HG03045 (cell line): ENCODE data around the gene FPR3.
"Not testable (repeated sequence)": the region's sequence is repeated elsewhere in the genome, so short reads cannot be mapped to it uniquely, and the experiment has no call there.

Experiments
- ATAC-seq: cut with Tn5 transposase; IDR thresholded peaks from one replicate; pipeline ENCODE4 v1.9.1; 2021; ENCODE audit warnings: mild to moderate bottlenecking, moderate library complexity; ENCODE audit not compliant: unreplicated experiment

FPR3 gene, protein sequence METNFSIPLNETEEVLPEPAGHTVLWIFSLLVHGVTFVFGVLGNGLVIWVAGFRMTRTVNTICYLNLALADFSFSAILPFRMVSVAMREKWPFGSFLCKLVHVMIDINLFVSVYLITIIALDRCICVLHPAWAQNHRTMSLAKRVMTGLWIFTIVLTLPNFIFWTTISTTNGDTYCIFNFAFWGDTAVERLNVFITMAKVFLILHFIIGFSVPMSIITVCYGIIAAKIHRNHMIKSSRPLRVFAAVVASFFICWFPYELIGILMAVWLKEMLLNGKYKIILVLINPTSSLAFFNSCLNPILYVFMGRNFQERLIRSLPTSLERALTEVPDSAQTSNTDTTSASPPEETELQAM

DNA sequence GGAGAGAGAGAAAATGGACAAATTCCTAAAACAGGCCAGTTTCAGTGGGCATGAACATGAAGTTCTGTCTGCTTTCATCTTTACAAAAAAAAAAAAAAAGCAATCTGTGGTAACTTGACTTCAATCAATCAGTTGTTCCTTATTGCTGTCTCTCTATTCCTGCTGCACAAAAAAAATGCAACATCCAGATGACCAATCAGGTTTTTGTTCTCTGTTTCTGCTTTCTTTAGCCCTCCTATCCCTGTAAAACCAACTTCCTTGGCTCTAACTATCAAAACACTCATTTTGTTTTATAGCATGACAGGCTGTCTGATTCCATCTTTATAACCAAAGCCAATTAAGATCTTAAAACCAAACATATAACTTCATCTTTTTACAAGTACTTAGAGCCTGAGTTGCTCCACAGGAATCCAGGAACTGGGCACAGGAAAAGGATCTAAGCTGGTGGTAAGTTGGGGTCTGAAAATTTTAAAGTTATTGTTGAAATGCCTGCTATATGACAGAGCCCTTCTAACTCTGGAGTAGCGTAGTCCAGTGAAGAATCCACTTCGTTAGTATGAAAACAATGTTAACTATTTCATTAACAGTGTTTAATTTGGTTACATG, at the start of gene FPR3:
TSS of gene FPR3 (plus strand) at position 273 of the 606 bp plus-strand sequence. CDS start 28,592 bp downstream, outside the sequence.
- no peak for ATAC-seq

DNA sequence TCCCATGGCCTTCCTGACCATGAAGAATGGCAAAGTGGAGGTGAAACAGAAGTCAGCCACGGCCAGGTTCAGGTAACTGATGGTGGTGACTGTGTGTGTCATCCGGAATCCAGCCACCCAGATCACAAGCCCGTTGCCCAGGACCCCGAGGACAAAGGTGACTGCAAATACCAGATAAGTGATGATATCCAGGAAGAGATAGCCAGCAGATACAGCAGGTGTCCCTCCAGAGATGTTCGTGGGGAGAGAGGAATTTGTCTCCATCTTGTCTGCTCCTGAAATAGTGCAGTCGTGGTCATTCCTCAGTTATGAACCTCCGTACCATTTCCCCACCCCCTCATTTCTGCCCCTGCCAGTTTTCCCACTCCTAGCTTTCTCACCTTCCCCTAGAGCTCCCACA, 48.2 kb upstream of the FPR3 start:
- no peak for ATAC-seq

DNA sequence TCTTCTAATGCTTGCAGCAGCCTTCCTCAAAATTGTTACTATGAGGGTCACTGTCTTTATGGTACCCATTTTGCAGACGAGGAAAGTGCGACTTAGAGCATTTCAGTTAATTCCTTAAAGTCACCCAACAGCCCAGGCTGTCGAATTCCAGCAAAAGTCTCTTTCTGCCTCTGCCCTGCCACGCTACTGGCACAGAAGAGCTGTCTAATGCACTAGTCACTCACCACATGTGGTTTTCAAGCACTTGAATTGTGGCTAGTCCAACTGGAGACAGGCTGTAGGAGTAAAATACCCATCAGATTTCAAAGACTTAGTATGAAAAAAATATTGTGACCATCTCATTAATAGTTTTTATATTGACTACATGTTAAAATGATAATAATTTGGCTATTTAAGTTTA, 45.0 kb upstream of the FPR3 start:
- ATAC-seq: no peak

DNA sequence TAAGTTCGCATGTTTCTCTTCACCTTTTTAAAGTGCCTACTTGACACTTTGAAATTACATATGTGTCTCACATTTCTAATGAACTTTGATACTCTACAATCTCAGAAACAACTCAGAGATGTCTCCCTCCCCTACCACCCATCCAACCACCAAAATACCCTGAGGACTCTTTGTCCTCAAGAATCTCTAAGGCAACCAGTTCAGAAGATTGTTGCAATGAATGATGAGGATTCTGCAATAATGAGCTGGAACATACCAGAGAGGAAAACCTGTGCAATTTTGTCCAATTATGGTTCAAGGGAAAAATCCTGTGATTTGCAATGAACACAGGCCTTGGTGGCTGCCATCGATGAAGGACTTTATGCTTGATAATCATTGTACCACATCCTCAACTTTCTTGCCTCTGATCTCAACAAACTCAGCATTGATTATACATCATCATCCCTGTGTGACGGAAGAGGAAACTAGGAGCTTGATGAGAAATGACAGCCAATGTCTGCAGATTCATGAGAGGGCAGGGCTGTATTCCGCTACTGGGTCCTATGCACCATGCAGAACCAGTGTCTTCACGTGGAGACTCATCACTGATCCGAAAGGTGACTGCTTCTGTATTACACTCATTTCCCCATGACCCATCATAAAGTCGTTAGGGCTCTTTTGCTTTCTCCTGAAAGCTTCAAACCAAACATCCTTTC, 44.4 kb upstream of the FPR3 start:
- ATAC-seq: no peak

DNA sequence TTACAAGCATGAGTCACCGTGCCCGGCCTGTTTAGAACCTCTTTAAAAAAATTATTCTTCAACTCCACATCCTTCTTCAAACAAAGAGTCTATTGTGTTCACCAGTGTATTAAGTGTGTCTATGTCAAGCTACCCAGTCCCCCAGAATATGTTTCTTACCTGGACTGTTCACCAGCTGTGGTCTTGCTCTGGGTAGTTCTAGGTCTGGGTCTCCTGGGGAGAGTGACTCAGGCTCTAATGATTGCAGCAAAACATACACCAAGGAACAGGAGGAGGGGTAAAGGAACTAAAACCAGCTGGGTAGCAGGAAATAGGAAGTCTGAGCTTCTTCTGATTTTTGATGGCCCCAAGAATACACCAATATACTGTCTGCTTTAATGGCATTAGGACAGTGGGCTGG, 43.3 kb upstream of the FPR3 start, which contains the start of gene FPR1:
TSS of gene FPR1 (minus strand) at position 224 of the 400 bp plus-strand sequence. CDS start 4,884 bp downstream, outside the sequence.
- no peak for ATAC-seq

DNA sequence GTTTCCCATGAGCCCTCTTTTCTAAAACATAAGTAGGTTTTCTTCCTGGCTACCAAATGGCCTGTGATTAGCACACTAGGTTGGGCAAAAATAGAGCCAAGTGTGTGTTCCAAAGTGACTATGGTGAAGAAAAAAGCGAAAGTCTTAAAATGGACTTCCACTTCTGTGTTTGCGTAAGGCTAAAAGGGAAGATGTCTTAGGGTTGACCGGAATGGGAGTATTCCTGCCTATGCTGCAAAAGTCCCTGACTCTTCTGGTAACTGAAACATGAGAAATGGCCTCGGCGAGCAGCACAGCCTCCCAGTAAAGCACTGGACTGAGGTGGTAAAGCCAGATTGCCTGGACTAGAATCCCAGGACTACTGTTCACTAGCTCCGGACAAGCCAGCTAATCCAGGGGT, 40.8 kb upstream of the FPR3 start:
- no peak for ATAC-seq

DNA sequence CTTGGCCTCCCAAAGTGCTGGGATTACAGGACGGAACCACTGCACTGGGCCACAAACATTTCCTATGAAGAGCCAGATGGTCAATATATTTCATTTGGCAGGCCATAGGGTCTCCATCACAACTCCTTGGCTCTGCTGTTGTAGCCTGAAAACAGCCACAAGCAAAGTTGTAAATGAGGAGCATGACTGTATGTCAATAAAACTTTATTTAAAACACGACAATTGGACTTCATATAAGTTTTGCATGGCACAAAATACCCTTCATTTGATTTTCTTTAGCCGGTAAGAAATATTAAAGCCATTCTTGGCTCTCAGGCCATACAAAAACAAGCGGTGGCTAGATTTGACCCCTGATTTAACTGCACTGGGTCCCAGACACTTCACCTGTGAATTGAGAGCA, 40.2 kb upstream of the FPR3 start:
- no peak for ATAC-seq

DNA sequence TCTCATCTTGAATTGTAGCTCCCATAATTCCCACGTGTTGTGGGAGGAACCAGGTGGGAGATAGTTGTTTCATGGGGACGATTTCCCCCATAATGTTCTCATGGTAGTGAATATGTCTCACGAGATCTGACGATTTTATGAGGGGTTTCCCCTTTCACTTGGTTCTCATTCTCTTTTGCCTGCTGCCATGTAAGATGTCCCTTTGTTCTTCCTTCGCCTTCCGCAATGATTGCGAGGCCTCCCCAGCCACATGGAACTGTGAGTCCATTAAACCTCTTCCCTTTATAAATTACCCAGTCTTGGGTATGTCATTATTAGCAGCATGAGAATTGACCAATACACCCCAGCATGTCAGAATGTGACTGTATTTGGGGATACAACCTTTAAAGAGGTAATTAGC, 39.4 kb upstream of the FPR3 start:
- ATAC-seq: no peak

DNA sequence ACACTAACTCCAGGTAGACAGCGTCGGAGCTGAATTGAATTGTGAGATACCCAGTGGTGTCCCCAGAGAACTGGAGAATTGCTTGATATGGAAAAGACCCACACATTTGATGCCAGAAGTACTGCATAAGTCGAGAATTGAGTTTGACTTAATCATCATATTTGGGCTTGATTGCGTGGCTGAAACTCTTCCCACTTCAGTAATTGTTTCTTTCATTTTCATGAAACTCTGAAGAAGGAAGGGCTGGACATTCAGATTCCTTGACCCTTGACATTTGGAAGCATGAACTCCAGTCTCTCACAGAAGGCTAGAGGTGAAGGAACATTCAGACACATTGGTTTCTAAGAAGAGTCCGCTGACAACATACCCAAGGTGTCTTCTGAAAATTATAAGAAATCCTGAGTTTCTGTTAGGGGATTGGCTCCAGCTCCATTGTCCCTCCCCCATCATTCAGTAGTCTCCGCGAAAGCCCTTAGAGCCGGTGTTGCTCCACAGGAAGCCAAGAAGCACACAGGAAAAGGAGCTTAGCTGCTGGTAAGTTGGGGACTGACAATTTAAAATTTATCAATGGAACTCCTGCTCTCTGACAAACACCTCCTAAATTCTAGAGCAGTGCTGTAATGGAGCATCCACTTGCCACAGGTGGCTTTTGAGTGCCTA, 34.1 kb upstream of the FPR3 start, which contains the start of gene FPR2:
TSS of gene FPR2 (plus strand) at position 484 of the 660 bp plus-strand sequence. CDS start 7,479 bp downstream, outside the sequence.
- ATAC-seq: no peak

DNA sequence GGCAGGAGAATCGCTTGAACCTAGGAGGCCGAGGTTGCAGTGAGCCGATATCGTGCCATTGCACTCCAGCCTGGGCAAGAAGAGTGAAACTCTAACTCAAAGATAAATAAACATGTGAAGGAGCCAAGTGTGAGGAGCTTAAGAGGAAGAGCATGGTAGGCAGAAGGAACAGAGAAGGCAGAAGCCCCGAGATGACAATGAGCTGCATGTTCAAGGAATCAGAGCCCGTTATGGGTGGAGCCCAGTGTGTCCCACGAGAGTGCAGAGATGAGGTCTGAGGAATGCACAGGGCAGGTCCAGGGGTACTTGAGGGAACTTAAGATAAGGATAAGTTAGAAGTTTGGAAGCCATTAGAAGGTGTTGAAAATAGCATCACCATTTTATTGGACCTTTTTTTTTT, 33.3 kb upstream of the FPR3 start:
- no peak for ATAC-seq

DNA sequence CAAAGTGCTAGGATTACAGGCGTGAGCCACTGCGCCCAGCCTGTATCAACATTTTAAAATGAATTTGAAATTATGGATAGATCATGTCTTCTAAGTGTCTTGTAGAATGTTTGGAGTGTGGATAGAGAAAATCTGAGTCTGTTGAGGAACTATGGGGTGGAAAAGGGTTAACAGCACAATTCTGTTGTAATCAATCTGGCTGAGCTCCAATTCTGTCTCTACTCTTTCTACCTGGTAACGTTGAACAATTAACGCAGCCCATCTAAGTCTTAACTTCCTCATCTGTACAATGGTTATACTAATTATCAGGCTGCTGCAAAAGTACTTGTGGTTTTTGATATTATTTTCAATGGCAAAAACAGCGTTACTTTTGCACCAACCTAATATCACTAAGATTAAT, 29.9 kb upstream of the FPR3 start:
- ATAC-seq: no peak

DNA sequence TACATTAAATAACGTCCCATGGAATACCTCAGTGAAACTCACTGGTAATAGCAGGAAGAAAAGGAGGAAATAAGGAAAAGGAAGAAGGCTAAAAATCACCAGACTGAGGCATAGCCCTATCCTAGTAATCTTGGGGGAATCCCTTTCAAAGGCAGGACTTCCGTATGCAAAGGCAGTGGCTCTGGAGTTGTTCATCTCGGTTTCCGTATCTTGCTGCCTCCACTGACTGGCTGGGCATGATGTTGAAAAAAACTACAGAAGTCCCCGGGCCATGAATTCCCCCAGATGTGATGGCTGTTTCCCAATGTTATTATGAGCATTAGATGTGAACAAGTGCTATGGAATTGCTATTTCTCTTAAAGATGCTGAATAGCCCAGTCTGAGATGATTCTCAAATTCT, 28.5 kb upstream of the FPR3 start:
- no peak for ATAC-seq

DNA sequence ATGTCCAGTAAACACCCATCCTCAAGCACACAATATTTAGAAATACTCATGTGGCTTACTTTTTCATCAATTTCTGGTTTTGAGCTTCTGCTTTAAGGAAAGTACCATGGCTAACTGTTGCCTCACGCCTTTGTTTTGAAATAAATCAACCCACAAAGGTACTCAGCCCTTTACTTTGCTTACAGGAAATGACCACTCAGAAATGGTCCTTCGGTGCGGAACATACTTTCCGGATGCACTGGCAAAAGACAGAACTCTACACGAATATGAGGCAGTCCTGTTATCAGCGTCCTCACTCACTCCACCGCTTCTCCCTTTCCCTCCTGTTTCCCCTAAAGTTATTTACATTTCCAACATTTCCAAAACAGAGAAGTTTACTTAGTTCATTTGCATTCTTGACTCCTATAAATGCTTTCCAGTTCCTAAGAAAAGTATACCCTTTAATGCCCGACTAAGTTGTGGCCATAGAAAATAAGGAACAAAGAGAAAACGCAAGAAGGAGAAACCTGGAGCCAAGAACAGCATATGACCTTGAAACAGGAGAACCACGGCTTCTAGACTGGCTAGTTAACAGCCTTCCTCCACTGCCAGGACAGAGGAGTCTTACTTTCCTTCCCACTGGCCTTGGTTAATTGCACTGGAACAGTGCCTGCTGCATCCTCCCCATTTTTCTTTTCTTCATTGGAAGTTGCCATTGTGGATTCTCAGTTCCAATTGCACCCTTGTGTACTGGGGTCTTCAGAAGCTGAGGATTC, 23.4 kb upstream of the FPR3 start:
- ATAC-seq: no peak

DNA sequence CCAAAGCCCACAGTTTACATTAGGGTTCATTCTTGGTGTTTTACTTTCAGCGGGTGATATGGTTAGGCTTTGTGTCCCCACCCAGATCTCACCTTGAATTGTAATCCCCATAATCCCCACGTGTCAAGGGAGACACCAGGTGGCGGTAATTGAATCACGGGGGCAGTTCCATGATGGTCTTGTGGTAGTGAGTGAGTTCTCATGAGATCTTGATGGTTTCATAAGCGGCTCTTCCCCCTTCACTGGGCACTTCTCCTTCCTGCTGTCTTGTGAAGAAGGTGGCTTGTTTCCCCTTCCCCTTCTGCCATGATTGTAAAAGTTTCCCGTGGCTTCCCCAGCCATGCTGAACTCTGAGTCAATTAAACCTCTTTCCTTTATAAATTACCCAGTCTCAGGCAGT, 22.0 kb upstream of the FPR3 start:
- no peak for ATAC-seq

DNA sequence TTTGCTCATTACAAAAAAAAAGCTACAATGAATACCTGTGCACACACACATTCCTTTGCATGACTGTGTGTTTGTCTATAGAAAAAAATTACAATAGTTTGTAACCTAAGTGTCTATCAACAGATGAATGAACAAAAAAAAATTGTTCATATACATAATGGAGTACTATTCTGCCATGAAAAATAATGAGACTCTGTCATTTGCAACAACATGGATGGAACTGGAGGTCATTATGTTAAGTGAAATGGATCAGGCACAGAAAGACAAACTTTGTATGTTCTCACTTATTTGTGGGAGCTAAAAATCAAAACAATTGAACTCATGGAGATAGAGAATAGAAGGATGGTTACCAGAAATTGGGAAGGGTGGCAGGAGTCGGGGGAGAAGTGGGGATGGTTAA, 18.4 kb upstream of the FPR3 start:
- ATAC-seq: not testable (repeated sequence)

DNA sequence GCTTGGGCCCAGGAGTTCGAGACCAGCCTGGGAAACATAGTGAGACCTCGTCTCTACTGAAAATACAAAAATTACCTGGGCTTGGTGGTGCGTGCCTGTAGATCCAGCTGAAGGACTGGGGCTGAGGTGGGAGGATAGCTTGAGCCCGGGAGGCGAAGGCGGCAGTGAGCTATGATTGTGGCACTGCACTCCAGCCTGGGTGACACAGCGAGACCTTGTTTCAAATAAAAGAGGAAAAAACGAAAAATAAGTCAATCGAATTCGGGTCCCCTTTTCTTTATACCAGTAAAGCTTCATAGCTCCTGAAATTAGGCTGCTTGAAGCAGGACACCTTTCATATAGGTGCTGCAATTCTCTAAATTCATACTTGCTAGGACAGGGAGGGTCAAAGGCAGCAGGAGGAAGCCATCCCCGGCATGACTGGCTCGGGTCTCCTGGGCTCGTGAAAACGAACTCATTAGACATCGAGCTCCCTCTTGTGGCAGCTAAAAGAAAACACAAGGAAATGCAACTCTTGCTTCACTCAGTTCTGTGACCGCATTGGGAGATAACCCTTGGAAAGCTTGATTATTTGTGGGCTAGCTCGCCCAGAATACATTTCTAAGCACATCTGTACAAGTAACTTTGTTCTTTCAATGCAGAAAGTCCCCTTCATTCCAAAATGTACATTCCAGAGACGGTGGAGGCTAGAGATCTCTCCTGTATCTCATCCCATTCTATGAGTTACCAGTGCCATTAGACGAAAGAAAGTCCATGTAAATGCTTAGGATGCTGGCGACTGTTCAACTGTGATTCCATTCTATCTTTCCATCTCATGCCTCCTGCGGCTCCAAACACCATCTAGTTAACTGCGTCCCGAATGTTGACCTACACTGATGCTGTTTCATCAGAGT, 17.1 kb upstream of the FPR3 start:
- no peak for ATAC-seq

DNA sequence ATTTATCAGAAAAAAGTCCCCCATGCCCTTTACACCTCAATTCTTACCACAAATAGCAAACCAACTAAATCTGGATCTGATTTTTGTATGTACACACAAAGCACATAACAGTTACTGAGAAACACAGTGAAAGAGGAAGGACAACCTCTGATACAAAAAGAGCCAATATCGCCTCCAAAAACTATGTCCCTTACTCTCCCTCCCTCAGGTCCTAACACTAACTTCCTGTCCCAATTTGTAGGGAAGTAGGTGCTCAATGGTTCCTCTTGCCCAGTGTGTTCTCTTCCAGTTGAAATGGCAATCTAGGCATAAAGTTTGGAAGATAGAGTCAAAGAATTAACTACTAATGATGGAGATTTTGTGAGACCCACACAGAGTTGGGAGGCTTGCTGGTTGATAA, 15.8 kb upstream of the FPR3 start:
- no peak for ATAC-seq

DNA sequence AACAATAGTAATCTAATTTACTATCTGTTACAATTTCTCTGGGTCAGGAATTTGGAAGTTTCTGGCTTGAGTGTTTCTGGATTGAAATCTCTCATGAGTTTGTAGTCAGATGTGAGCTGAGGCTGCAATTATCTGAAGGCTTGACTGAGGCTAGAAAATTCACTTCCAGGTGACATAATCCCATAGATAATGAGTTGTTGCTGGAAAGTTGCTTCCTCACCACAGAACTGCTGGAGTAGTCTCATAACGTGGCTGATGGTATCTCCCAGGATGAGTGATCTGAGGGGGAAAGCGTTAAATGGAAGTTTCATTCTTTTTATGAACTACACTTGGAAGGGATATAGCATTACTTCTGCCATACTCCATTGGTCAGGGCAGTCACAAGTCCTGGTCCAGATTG, 15.3 kb upstream of the FPR3 start:
- ATAC-seq: no peak

DNA sequence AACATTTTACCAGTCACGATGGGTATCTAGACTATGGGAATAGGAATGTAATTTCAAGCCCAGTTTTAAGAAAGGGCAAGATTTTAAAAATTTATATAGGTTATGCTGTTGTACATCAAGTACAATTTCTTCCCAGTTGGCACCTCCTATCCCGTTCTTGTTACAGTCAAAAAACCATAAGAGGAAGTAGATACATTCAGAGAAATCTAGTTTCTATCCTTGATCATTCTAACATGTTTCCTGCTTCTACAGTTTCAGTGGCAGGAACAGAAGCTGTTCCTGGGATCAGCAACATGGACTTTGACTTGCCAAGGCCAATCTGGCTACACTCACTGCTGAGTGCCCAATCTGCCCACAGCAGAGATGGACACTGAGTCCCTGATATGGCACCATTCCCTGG, 14.7 kb upstream of the FPR3 start:
- no peak for ATAC-seq

DNA sequence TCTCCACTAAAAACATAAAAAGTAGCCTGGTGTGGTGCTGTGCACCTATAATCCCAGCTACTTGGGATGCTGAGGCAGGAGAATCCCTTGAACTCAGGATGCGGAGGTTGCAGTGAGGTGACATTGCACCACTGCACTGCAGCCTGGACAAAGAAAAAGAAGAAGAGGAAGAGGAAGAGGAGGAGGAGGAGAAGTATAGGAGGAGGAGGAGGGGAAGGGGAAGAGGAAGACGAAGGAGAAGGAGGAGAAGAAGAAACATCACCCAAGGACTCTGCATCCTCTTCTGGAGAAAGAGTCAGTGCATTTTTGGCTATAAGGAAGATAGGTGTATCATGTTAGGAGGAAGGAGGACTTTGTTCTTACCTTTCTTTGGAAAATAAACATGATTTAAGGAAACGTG, 13.0 kb upstream of the FPR3 start:
- ATAC-seq: no peak
